ENCODE data around the gene SF3B3. TPM values are rescaled to one million over a fixed set of nuclear protein-coding genes. Genes with fewer than 3 reads are reported as not detected.

SF3B3 gene
- total RNA-seq, 6 donors from 2014 or later: 63.9 to 168 (median 105) TPM

DNA sequence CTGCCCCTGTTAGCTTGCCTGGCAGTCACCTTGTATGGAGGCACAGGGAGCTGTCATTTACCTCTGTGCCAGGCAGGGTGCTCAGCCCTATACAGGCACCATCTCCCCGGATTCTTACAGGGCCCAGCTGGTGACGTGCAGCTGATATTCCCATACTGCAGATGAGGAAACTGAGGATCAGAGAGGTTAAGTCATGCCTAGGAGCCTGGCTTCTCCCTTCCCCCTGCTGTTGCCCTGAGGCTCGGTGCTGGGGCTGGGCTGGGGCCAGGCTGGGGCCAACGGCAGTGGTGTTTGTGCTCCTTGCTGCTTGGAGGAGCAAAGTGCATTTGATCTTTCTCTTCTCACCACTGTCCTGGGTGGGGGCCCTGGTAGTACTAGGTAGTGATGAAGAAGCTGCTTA is 68.0 kb downstream of the SF3B3 start:
- no peak for TF ChIP-seq EP300 (IDR thresholded peaks at IDR 0.05)
- TF ChIP-seq, protein P1, sequence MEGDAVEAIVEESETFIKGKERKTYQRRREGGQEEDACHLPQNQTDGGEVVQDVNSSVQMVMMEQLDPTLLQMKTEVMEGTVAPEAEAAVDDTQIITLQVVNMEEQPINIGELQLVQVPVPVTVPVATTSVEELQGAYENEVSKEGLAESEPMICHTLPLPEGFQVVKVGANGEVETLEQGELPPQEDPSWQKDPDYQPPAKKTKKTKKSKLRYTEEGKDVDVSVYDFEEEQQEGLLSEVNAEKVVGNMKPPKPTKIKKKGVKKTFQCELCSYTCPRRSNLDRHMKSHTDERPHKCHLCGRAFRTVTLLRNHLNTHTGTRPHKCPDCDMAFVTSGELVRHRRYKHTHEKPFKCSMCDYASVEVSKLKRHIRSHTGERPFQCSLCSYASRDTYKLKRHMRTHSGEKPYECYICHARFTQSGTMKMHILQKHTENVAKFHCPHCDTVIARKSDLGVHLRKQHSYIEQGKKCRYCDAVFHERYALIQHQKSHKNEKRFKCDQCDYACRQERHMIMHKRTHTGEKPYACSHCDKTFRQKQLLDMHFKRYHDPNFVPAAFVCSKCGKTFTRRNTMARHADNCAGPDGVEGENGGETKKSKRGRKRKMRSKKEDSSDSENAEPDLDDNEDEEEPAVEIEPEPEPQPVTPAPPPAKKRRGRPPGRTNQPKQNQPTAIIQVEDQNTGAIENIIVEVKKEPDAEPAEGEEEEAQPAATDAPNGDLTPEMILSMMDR (IDR thresholded peaks at IDR 0.05): no peak
- no peak for TF ChIP-seq POLR2A (IDR thresholded peaks at IDR 0.05)
- TF ChIP-seq POLR2AphosphoS5 (IDR thresholded peaks at IDR 0.05): no peak
- Histone ChIP-seq H3K36me3 (no peaks in the 10 kb centered on the region), H3K4me3 (no peak overlapping the region), H3K27ac (peak overlapping the region in 3 of 4 donors; percentile 2 to 60 (median 32)), H3K4me1 (peaks cover 20 to 30% (median 21%) of the 10 kb centered on the region in 4 donors), H3K27me3 (no peaks in the 10 kb centered on the region), H3K9me3 (no peaks in the 10 kb centered on the region)
- 67 to 73% methylated on average over 3 to 4 of the region's 4 CpGs for WGBS, 2 donors
- DNase-seq: peak in 1 of 2 donors; percentile 40
- no peak for ATAC-seq (ENCODE audit: low FRiP score in 2 of 2)

DNA sequence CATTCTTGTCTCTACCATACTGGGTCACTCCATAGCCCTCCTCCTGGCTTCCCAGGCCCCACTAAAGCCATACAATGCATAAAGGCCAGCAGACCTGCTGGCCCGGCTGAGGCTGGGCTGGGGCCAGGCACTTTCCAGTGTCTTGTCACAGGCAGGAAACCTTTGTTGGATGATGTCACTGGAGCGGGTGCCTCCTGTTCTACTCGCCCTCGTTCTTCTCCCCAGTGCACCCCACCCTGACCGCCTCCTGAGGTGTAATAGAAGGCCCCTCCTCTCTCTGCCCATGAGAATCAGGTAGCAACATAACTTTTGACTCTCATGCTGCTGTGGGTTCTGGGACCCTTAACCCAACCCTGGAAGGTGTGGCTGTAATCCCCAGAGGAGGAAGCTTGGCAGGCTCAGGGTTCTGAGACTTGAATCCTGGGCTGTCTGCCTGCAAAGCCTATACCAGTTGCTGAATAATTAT is 68.5 kb downstream of the SF3B3 start:
- ATAC-seq (ENCODE audit: low FRiP score in 2 of 2) (peak in 1 of 2 donors; percentile 30), DNase-seq (peak; percentile 36 to 49)
- Histone ChIP-seq H3K9me3 (no peaks in the 10 kb centered on the region), H3K4me1 (peaks cover 20 to 30% (median 21%) of the 10 kb centered on the region in 4 donors), H3K36me3 (no peaks in the 10 kb centered on the region), H3K4me3 (no peak overlapping the region), H3K27me3 (no peaks in the 10 kb centered on the region), H3K27ac (peak overlapping the region in 3 of 4 donors; percentile 2 to 60 (median 32))
- 31 to 43% methylated on average over 4 to 5 of the region's 5 CpGs for WGBS, 2 donors
- TF ChIP-seq EP300 (IDR thresholded peaks at IDR 0.05) (no peak), POLR2AphosphoS5 (IDR thresholded peaks at IDR 0.05) (no peak), POLR2A (IDR thresholded peaks at IDR 0.05) (no peak)
- TF ChIP-seq, protein P1 (IDR thresholded peaks at IDR 0.05): no peak

- Histone ChIP-seq H3K27me3 (no peaks in the 10 kb centered on the region), H3K27ac (no peak overlapping the region), H3K9me3 (no peaks in the 10 kb centered on the region), H3K4me1 (peaks cover 20 to 30% (median 21%) of the 10 kb centered on the region in 4 donors), H3K4me3 (no peak overlapping the region), H3K36me3 (no peaks in the 10 kb centered on the region)
- DNase-seq (no peak), ATAC-seq (ENCODE audit: low FRiP score in 2 of 2) (no peak)
- TF ChIP-seq, protein P1 (IDR thresholded peaks at IDR 0.05): no peak
- TF ChIP-seq POLR2A (IDR thresholded peaks at IDR 0.05) (no peak), POLR2AphosphoS5 (IDR thresholded peaks at IDR 0.05) (no peak), EP300 (IDR thresholded peaks at IDR 0.05) (no peak)
- WGBS, 2 donors: 85 to 96% methylated on average over 1 of the region's 1 CpG
These were observed 69.9 kb downstream of the SF3B3 start for GRCh38 chr16:70593544-70593943.

- peaks cover 20 to 30% (median 21%) of the 10 kb centered on the region in 4 donors for H3K4me1 ChIP-seq
- DNase-seq (peak in 1 of 2 donors; percentile 91), ATAC-seq (ENCODE audit: low FRiP score in 2 of 2) (peak in 1 of 2 donors; percentile 79)
- peak overlapping the region in 2 of 4 donors; percentile 23 to 60 for H3K27ac ChIP-seq
- TF ChIP-seq, protein P1 (IDR thresholded peaks at IDR 0.05): no peak
- TF ChIP-seq POLR2AphosphoS5 (IDR thresholded peaks at IDR 0.05) (peak; percentile 42 to 48), EP300 (IDR thresholded peaks at IDR 0.05) (peak in 1 of 4 donors; percentile 60)
- H3K27me3 ChIP-seq: no peaks in the 10 kb centered on the region
- no peaks in the 10 kb centered on the region for H3K9me3 ChIP-seq
- no peak overlapping the region for H3K4me3 ChIP-seq
- no peaks in the 10 kb centered on the region for H3K36me3 ChIP-seq
These were observed 71.0 kb downstream of the SF3B3 start for GRCh38 chr16:70594569-70594968.

Measured in upper lobe of left lung (tissue), 6 donors.